Caco-2 (cell line): ENCODE measurements around the gene HSD17B7. TPM values are rescaled to one million over a fixed set of nuclear protein-coding genes. Genes with fewer than 3 reads are reported as not detected.

Source experiments
- BruUV-seq: library from RNA; stranded (reverse); fragments of 400-500 nt; replicated peaks from 2 replicates; lab custom pipeline; 2021; lab: Mats Ljungman, UMichigan
- CTCF ChIA-PET: fragments of 300-600 bp; sonication (Branson Sonifier 250); formaldehyde crosslinking; loops from one replicate; lab custom pipeline; 2022; ENCODE audit warnings: antibody characterized with exemption; lab: Charles Lee
- POLR2A ChIA-PET: fragments of 300-600 bp; sonication (Branson Sonifier 250); formaldehyde crosslinking; loops from one replicate; lab custom pipeline; 2022; ENCODE audit warnings: antibody characterized with exemption; lab: Charles Lee
- DNase-seq, 2 experiments: peaks; one replicate each; pipeline versions ENCODE4 v3.0.0 to v3.0.0-alpha.2; 2020 to 2022
- H3K27me3 ChIP-seq: replicated peaks from 2 replicates; pipeline ENCODE4 v1.6.0; 2011; ENCODE audit warnings: low read length; ENCODE audit not compliant: control insufficient read depth, insufficient read depth
- H3K36me3 ChIP-seq: 2 replicates; pipeline ENCODE4 v1.5.1; 2011; ENCODE audit warnings: low read length; ENCODE audit not compliant: control insufficient read depth, insufficient read depth
- H3K4me1 ChIP-seq: fragments of 250-450 bp; sonication (Bioruptor Pico); 2 replicates; pipeline ENCODE4 v1.5.1; 2020; ENCODE audit warnings: mild to moderate bottlenecking
- H3K4me3 ChIP-seq: 2 replicates; pipeline ENCODE4 v1.5.1; 2011; ENCODE audit warnings: low read depth, mild to moderate bottlenecking, control low read depth, low read length
- H3K9me3 ChIP-seq: fragments of 250-450 bp; sonication (Bioruptor Pico); 2 replicates; pipeline ENCODE4 v1.5.1; 2020; ENCODE audit warnings: mild to moderate bottlenecking, moderate library complexity
- H3K27ac Mint-ChIP-seq: one replicate; pipeline ENCODE4 v1.8.0; 2022; ENCODE audit warnings: mixed read lengths; ENCODE audit not compliant: unreplicated experiment
- H3K27me3 Mint-ChIP-seq: one replicate; pipeline ENCODE4 v1.8.0; 2022; ENCODE audit warnings: mixed read lengths; ENCODE audit not compliant: insufficient read depth, unreplicated experiment
- H3K36me3 Mint-ChIP-seq: one replicate; pipeline ENCODE4 v1.8.0; 2022; ENCODE audit warnings: mild to moderate bottlenecking, mixed read lengths; ENCODE audit not compliant: insufficient read depth, unreplicated experiment
- H3K4me1 Mint-ChIP-seq: one replicate; pipeline ENCODE4 v1.8.0; 2022; ENCODE audit warnings: low read depth, mixed read lengths; ENCODE audit not compliant: unreplicated experiment
- H3K4me3 Mint-ChIP-seq: one replicate; pipeline ENCODE4 v1.8.0; 2022; ENCODE audit warnings: mild to moderate bottlenecking, moderate library complexity, mixed read lengths; ENCODE audit not compliant: unreplicated experiment
- H3K9me3 Mint-ChIP-seq: one replicate; pipeline ENCODE4 v1.8.0; 2022; ENCODE audit warnings: mixed read lengths; ENCODE audit not compliant: unreplicated experiment
- CTCF ChIP-seq, 2 experiments: fragments of 200-600 bp in 1 of 2; IDR thresholded peaks; 1 replicate in 1 of 2; 2 replicates in 1 of 2; pipeline versions ENCODE4 v1.5.1 to v1.8.0; 2011 to 2022; ENCODE audit warnings: antibody characterized with exemption in 1 of 2, control low read depth in 1 of 2, inconsistent platforms in 1 of 2, low read depth in 1 of 2, low read length in 1 of 2, mild to moderate bottlenecking in 1 of 2, moderate library complexity in 1 of 2; ENCODE audit not compliant: insufficient read depth in 1 of 2, severe bottlenecking in 1 of 2, unreplicated experiment in 1 of 2
- intact Hi-C: fragments of 100-400 bp; cut with micrococcal nuclease; formaldehyde crosslinking; loops from one replicate; pipeline ENCODE4 v1.10.0; 2022; ENCODE audit not compliant: unreplicated experiment
- total RNA-seq: library from RNA; stranded (reverse); gene quantifications from 2 replicates; pipeline ENCODE4 v1.2.3, GENCODE V29; 2022

HSD17B7 gene
- total RNA-seq, 1 experiment from 2014 or later: 31.9 TPM

GRCh38 chr1:162756523-162756922, 34.0 kb upstream of the HSD17B7 start:
- TF ChIP-seq CTCF (IDR thresholded peaks at IDR 0.05; ENCODE audit: insufficient read depth in 1 of 2, low read depth in 1 of 2, low read length in 1 of 2, severe bottlenecking in 1 of 2, unreplicated experiment in 1 of 2): peak in 1 of 2 experiments; percentile 9
- Histone ChIP-seq H3K4me1 (no peaks in the 10 kb centered on the region), H3K27me3 (peaks cover 1% of the 10 kb centered on the region; the same call in 1 of the 2 replicates), H3K36me3 (no peaks in the 10 kb centered on the region), H3K9me3 (no peaks in the 10 kb centered on the region), H3K4me3 (no peak overlapping the region)
- intact Hi-C loops: no loop called here
- Mint-ChIP-seq H3K27ac (no peak overlapping the region), H3K36me3 (no peaks in the 10 kb centered on the region), H3K27me3 (peaks cover 3% of the 10 kb centered on the region), H3K9me3 (no peaks in the 10 kb centered on the region), H3K4me1 (no peaks in the 10 kb centered on the region), H3K4me3 (no peak overlapping the region)
- POLR2A ChIA-PET: no interaction called here
- no peak for DNase-seq
- no TSS peak for BruUV-seq
- CTCF ChIA-PET: no interaction called here

- H3K27me3 ChIP-seq: peaks cover 1% of the 10 kb centered on the region; the same call in 1 of the 2 replicates
- no peak for DNase-seq
- intact Hi-C loops: no loop called here
- H3K36me3 ChIP-seq: no peaks in the 10 kb centered on the region
- Mint-ChIP-seq H3K4me3 (no peak overlapping the region), H3K27ac (no peak overlapping the region), H3K9me3 (no peaks in the 10 kb centered on the region), H3K27me3 (peaks cover 3% of the 10 kb centered on the region), H3K4me1 (no peaks in the 10 kb centered on the region), H3K36me3 (no peaks in the 10 kb centered on the region)
- H3K9me3 ChIP-seq: no peaks in the 10 kb centered on the region
- no peaks in the 10 kb centered on the region for H3K4me1 ChIP-seq
- ChIA-PET CTCF (no interaction called here), POLR2A (no interaction called here)
- TF ChIP-seq CTCF (IDR thresholded peaks at IDR 0.05; ENCODE audit: insufficient read depth in 1 of 2, low read depth in 1 of 2, low read length in 1 of 2, severe bottlenecking in 1 of 2, unreplicated experiment in 1 of 2): no peak
- no TSS peak for BruUV-seq
- no peak overlapping the region for H3K4me3 ChIP-seq
These were observed 33.0 kb upstream of the HSD17B7 start for GRCh38 chr1:162757476-162757875.

GRCh38 chr1:162765788-162766187, 24.7 kb upstream of the HSD17B7 start:
- Histone ChIP-seq H3K4me1 (no peaks in the 10 kb centered on the region), H3K9me3 (no peaks in the 10 kb centered on the region), H3K27me3 (no peaks in the 10 kb centered on the region; the same call in 1 of the 2 replicates), H3K4me3 (no peak overlapping the region), H3K36me3 (no peaks in the 10 kb centered on the region)
- no peak for DNase-seq
- POLR2A ChIA-PET: no interaction called here
- Mint-ChIP-seq H3K4me1 (no peaks in the 10 kb centered on the region), H3K27ac (no peak overlapping the region), H3K36me3 (no peaks in the 10 kb centered on the region), H3K4me3 (no peak overlapping the region), H3K27me3 (peaks cover 7% of the 10 kb centered on the region), H3K9me3 (no peaks in the 10 kb centered on the region)
- intact Hi-C loops: no loop called here
- BruUV-seq: no TSS peak
- CTCF ChIA-PET: no interaction called here
- no peak for TF ChIP-seq CTCF (IDR thresholded peaks at IDR 0.05; ENCODE audit: insufficient read depth in 1 of 2, low read depth in 1 of 2, low read length in 1 of 2, severe bottlenecking in 1 of 2, unreplicated experiment in 1 of 2)
